HK-2 (cell line): ENCODE measurements around the gene SPON1.
A peak's percentile ranks its signal among the peaks of the same experiment; 100 is the strongest.
"Not testable (repeated sequence)": the region's sequence is repeated elsewhere in the genome, so short reads cannot be mapped to it uniquely, and the experiment has no call there.

Source experiments
- DNase-seq: peaks from one replicate; pipeline ENCODE4 v3.0.0-alpha.2; 2018; ENCODE audit not compliant: unreplicated experiment

SPON1 gene

DNA sequence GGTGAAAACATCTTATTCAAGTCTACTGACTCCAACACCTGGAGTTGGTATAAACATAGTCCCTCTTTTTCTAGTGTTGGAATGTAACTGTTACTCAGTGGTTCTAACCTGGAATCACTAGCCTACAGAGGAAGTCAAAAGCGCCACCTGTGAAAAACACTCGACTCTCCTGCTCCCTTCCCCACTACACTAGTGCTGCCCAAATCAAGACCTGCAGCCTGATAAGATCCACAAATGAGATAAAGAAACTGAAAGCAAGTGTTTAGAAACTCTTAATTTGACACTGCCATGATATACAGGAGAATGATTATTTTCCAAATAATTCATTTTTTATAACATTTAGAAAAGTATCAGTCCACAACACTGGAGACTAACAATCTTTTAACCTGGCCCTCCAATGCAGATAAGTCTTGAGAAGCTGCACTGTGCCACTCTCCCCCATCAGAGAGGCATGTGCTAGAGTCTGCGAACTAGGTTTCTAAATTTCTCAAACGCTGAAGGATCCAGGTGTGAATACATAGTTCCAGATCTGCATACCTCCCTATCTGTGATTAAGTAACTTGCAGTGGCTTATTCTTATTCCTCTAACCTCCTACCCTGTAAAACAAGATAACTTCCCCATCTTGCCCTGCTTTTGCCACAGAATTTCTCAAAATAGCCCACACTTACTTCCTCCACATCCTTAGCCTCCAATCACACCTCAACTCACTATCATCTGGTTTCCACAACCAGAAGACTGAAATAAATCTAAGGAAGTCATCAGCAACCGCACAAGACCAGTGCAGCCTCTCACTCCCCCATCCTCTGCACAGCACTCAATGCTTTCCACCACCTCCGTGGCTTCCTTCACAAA, 308.4 kb downstream of the SPON1 start:
- no peak for DNase-seq

DNA sequence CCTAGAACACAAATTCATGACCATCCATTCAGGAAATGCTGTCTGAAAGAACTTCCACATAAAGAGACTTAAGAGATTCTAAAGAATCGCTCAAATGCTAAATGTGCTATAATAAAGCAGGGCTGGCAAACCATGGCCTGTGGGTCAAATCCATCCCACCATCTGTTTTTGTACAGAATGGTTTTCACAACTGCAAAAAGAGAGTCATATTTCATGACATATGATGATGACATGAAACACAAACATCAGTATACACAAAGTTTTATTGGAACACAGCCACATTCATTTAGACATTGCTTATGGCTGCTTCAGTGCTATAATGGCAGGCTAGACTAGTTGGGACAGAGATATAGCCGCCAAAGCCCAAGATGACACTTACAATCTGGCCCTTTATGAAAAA, 311.4 kb downstream of the SPON1 start:
- DNase-seq = no peak

- DNase-seq = no peak
These were observed 312.6 kb downstream of the SPON1 start for GRCh38 chr11:14275076-14275475.

- DNase-seq = not testable (repeated sequence)
These were observed 316.3 kb downstream of the SPON1 start for GRCh38 chr11:14278869-14279268.

GRCh38 chr11:14288189-14288935, 325.8 kb downstream of the SPON1 start:
- no peak for DNase-seq

DNA sequence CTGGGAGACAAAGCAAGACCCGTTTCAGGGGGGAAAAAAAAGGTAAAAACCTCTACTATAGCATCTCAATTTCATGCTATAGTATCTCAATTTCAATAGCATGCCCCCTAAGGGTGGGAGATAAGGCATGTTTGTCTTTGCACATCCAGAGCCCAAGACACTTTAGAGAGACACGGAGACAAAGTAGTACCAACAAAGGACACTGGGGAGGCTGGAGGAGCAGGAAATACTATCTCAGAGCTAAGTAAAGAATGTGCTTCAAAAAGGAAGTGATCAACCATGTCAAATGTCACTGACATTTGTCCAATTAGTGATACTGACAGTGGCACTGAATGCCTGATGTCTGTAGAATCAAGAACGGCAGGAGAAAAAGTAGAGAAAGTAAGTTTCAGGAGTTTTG, 327.9 kb downstream of the SPON1 start:
- no peak for DNase-seq

- DNase-seq = no peak
These were observed 337.4 kb downstream of the SPON1 start for GRCh38 chr11:14299921-14300320.

DNA sequence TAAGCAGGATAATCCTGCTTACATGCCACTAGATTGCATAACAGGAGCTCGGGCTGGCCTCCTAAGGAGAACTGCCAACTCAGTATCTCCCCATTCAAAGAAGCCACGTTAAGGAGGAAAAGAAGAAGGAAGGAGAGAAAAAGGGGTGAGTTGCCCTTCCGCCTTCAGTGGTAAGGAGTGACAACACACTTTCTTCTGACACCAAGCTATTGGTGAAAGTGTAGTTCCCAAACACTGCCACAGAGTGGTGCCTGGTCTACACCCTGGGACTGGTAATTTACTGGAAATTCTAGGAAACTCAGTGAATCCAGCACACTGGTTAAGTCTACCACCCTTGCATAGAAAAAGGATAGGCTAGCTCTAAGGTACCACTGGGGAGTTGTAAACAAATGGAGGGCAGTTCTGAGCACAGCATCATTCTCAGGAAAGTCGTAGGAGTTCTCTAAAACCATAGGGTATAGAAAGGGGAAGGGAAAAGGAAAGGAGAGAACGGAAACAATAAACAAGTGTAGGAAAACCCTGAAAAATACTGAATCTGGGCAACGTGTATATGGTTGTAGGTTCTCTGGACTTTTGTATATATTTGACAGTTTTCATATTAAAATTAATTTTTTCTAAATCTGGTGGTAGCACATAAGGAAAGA, 338.3 kb downstream of the SPON1 start:
- peak; percentile 29 for DNase-seq

- DNase-seq = no peak
These were observed 342.1 kb downstream of the SPON1 start for GRCh38 chr11:14304601-14305000.

DNA sequence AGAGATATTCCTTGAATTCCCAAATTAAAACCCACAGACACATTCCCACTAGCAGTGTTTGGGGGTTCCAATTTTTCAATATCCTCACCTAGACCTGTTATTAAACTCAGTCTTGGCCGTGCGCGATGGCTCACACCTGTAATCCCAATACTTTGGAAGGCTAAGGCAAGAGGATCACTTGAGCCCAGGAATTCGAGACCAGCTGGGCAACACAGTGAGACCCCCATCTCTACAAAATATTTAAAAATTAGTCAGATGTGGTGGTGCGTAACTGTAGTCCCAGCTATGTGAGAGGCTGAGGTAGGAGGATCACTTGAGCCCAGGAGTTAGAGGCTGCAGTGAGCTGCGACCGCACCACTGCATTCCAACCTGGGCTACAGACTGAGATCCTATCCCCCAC, 343.1 kb downstream of the SPON1 start:
- DNase-seq = no peak

DNA sequence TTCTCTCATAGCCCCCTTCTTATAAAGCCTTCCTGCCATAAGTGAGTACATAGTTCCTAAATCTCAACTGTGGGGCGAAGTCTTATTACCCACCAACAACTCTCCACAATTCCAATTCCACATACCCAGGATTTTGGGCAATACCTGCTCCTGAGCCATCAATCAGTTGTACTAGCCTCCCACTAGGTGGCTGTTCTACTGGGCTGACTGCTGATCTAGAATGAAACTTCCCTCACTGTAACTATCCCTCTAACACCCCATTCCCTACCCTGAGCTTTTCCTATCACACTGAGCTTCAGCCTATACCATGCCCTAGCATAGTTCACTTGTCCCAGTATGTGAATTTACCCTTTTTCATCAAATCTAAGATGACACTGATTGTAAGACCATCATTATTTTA, 344.0 kb downstream of the SPON1 start:
- no peak for DNase-seq

GRCh38 chr11:14308114-14308896, 345.8 kb downstream of the SPON1 start:
- no peak for DNase-seq

DNA sequence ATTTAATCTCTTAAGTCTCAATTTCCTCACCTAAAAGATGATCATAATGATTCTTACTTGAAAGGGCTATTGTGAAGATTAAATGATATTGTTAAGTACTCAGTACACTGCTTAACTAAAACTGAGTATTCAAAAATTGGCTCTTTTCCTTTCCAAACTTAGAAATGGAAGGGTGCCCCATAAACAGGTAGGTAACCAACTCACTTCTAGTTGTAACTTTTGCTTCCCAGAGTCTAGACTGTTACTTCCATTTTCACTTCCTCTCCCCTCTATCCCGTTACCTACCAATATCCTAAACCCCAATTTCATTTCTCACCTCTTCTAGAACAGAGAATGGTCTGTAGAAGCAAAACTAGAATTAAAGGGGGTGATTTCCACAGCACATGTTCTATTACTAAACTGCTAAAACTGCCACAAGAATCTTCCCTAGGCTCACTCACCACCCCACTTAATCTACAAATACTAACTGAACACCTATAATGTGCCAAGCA, 346.4 kb downstream of the SPON1 start:
- DNase-seq = no peak

GRCh38 chr11:14309425-14310192, 347.1 kb downstream of the SPON1 start:
- DNase-seq = no peak

- DNase-seq = no peak
These were observed 348.2 kb downstream of the SPON1 start for GRCh38 chr11:14310679-14311078.

- no peak for DNase-seq
These were observed 350.4 kb downstream of the SPON1 start for GRCh38 chr11:14312736-14313438.

- DNase-seq = no peak
These were observed 351.6 kb downstream of the SPON1 start for GRCh38 chr11:14314127-14314526.

DNA sequence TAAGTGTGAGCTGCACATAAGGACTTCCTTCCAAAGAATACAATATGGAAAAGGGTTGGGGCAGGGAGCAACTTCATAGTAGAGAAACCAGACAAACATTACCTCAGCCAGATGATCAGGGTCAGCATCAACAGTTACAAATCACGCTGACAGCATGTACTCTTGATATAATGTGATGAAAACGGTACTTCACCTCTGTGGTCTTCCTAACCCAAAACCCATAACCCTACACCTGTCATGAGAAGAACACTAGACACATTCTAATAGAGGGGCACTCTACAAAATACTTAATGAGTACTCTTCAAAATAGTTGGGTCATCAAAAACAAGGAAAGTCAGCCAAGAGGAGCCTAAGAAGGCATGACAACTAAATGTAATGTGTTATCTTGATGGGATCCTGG, 352.6 kb downstream of the SPON1 start:
- no peak for DNase-seq
